GM19239 (cell line): ENCODE data around the gene MEIS3.
"Not testable (repeated sequence)": the region's sequence is repeated elsewhere in the genome, so short reads cannot be mapped to it uniquely, and the experiment has no call there.

Experiments used
- DNase-seq: peaks from one replicate; pipeline ENCODE4 v3.0.0; 2011; ENCODE audit warnings: low spot score; ENCODE audit not compliant: insufficient read length
- FAIRE-seq: peaks from 2 replicates; lab custom pipeline; 2011; peaks lifted over from hg19 to GRCh38; lab: Jason Lieb, UNC

MEIS3 gene

GRCh38 chr19:47390533-47391488, 28.5 kb downstream of the MEIS3 start:
- FAIRE-seq (no peak), DNase-seq (no peak)

- no peak for FAIRE-seq
- no peak for DNase-seq
Observed at GRCh38 chr19:47389150-47389556, 30.2 kb downstream of the MEIS3 start.

- FAIRE-seq, DNase-seq: not testable (repeated sequence)
Observed at GRCh38 chr19:47388721-47389120, 30.6 kb downstream of the MEIS3 start.

DNA sequence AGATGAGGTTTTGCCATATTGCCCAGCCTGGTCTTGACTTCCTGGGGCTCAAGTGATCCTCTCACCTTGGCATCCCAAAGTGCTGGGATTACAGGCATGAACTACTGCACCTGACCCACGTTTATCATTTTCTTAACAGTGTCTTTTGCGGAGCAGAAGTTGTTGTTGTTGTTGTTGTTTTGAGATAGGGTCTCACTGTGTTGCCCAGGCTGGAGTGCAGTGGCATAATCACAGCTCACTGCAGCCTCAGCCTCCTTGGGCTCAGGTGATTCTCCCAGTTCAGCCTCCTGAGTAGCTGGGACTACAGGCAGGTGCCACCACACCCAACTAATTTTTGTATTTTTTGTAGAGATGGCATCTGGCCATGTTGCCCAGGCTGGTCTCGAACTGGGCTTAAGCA, 31.7 kb downstream of the MEIS3 start:
- FAIRE-seq, DNase-seq: not testable (repeated sequence)

- not testable (repeated sequence) for FAIRE-seq, DNase-seq
Observed at GRCh38 chr19:47386582-47386981, 32.7 kb downstream of the MEIS3 start.

DNA sequence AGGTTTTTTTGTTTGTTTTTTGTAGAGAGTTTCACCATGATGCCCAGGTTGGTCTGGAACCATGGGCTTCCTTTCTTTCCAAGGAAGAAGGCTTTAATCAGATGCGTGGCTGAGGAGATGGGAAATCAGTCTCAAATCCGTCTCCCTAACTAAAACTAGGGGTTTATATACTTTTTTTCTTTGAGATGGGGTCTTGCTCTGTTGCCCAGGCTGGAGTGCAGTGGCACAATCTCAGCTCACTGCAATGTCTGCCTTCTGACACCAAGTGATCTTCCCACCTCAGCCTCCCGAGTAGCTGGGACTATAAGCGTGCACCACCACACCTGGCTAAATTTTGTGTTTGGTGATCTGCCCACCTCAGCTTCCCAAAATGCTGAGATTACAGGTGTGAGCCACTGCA, 34.8 kb downstream of the MEIS3 start:
- not testable (repeated sequence) for DNase-seq, FAIRE-seq

GRCh38 chr19:47383890-47384289, 35.4 kb downstream of the MEIS3 start:
- not testable (repeated sequence) for FAIRE-seq, DNase-seq

DNA sequence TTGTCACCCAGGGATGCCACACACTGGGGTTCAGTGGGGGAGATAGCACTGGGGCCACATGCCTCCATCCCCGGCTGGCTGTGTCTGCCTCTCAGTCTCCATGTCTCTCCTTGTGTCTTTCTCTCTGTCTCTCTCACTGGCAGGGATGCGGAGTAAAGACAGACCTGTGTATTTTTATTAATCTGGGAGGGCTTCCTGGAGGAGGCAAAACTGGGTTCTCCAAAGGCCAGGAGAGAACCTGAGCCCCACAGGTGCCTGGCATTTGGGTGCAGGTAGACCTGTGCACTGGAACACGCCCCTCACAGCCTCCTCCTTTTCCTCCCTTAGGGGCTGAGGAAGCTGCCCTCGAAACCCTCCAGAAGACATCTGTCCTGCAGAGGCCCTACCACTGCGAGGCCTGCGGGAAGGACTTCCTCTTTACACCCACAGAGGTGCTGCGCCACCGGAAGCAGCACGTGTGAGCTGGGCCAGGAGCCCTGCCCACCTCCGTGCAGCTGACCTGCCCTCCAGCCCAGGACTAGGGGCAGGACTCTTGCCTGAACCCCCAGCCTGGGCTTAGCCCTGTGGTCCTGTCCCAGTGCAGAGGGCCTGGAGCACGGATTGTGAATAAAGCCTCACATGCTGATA, 37.6 kb downstream of the MEIS3 start:
- FAIRE-seq (peak; percentile 11), DNase-seq (peak; percentile 39)

DNA sequence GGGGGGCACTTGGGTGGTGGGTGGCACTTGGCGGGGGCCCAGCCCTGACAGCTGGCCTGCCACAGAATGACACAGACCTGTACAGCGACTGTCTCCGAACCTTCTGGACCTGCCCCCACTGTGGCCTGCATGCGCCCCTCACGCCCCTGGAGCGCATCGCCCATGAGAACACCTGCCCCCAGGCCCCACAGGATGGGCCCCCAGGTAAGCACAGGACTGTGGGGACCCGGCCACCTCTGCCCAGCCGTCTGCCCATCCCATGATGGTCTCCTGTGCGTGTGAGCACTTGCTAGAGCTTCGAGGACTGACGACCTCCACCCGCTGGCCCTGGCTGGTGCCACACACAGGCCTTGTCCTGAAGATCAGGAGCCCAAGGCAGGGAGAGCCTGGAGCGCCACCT, 38.2 kb downstream of the MEIS3 start:
- FAIRE-seq = no peak

DNA sequence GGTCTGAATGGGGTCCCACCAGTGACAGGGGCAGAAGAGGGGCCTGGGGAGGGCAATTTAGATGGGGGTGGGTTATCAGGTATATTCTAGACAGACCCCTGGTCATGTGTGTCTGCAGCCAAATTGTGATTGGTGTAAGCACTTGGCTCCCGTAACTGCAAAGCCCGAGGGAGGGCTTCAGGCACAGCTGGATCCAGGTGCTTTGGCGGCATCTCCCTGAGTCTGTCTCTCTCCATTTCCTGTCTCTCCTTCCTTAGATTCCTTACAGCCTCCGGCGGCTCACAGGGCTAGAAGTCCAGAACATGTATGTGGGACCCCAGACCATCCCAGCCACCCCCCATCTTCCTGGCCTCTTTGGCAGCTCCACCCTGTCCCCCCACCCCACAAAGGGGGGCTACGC, 38.8 kb downstream of the MEIS3 start:
- FAIRE-seq = no peak
- no peak for DNase-seq

More for the DNA sequence above, 38.2 kb downstream of the MEIS3 start:
- no peak for DNase-seq

- DNase-seq = no peak
- FAIRE-seq = no peak
Observed at GRCh38 chr19:47379381-47379938, 39.9 kb downstream of the MEIS3 start.

DNA sequence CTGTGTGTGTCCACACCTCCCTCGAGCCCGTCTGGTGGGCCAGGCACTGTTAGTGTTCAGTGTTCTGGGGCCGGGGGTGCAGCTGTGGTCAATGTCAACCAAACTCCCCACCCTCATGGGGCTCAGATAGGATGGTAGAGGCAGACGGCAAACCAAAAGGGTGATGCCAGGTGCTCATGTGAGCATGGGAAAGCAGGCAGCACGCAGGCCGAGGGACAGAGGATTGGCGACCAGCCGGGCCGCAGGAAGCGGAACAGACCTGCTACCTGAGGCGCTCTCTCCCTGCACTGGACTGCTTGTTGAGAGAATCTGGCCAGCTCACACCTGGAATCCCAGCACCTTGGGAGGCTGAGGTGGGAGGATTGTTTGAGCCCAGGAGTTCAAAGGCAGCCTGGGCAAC, 41.1 kb downstream of the MEIS3 start:
- DNase-seq = no peak
- FAIRE-seq = no peak

DNA sequence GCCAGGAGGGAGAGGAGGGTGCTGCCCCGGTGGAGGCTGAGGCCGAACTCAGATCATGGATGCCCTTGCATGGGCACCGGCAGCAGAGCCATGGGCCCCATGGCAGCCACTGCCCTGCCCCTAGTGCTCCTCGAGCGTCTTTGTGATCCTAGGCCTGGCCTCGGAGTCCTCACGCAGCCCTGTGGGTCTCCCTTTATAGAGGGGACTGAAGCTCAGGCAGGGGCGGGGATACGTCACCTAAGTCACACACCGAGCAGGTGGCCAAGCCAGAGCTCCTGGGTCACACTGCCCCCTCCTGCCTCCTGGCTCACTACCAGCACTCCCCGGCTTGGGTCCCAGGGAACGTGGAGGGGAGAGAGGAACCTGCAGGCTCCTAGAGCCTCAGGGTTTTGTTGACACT, 41.5 kb downstream of the MEIS3 start:
- DNase-seq (no peak), FAIRE-seq (no peak)

GRCh38 chr19:47377208-47377701, 42.1 kb downstream of the MEIS3 start:
- DNase-seq (no peak), FAIRE-seq (no peak)

GRCh38 chr19:47376589-47377144, 42.7 kb downstream of the MEIS3 start:
- no peak for DNase-seq
- FAIRE-seq = no peak

GRCh38 chr19:47375694-47376588, 43.4 kb downstream of the MEIS3 start:
- DNase-seq (no peak), FAIRE-seq (no peak)

- DNase-seq (no peak), FAIRE-seq (no peak)
Observed at GRCh38 chr19:47374876-47375693, 44.2 kb downstream of the MEIS3 start.
